Trophoblast cell (in vitro differentiated cells and primary cell): ENCODE results near the gene PTGER1.
"Not testable (repeated sequence)": the region's sequence is repeated elsewhere in the genome, so short reads cannot be mapped to it uniquely, and the experiment has no call there.

ENCODE experiments used
- DNase-seq, 2 donors: peaks; one replicate each; pipeline ENCODE4 v3.0.0-alpha.2; 2016
- H2AFZ ChIP-seq: 2 replicates; pipeline ENCODE4 v1.6.1; 2013; ENCODE audit warnings: low read length, moderate library complexity, mild to moderate bottlenecking; ENCODE audit not compliant: insufficient read depth, poor library complexity
- H2AK5ac ChIP-seq: 2 replicates; pipeline ENCODE4 v1.6.1; 2013; ENCODE audit warnings: mild to moderate bottlenecking, low read length
- H2BK120ac ChIP-seq: 2 replicates; pipeline ENCODE4 v1.6.1; 2013; ENCODE audit warnings: low read length, mild to moderate bottlenecking, moderate library complexity; ENCODE audit not compliant: insufficient read depth, poor library complexity
- H2BK12ac ChIP-seq: 2 replicates; pipeline ENCODE4 v1.6.1; 2013; ENCODE audit warnings: mild to moderate bottlenecking, low read length, moderate library complexity
- H2BK5ac ChIP-seq: 2 replicates; pipeline ENCODE4 v1.6.1; 2013; ENCODE audit warnings: low read length, low read depth, moderate library complexity, mild to moderate bottlenecking; ENCODE audit not compliant: poor library complexity
- H3K14ac ChIP-seq: 2 replicates; pipeline ENCODE4 v1.6.1; 2013; ENCODE audit warnings: mild to moderate bottlenecking, low read length
- H3K18ac ChIP-seq: 2 replicates; pipeline ENCODE4 v1.6.1; 2013; ENCODE audit warnings: mild to moderate bottlenecking, low read length
- H3K23ac ChIP-seq: 2 replicates; pipeline ENCODE4 v1.6.1; 2013; ENCODE audit warnings: low read length
- H3K27ac ChIP-seq: 2 replicates; pipeline ENCODE4 v1.5.1; 2013; ENCODE audit warnings: low read depth, mild to moderate bottlenecking, inconsistent platforms, low read length, moderate library complexity
- H3K27me3 ChIP-seq: 2 replicates; pipeline ENCODE4 v1.6.1; 2013; ENCODE audit warnings: inconsistent platforms, mild to moderate bottlenecking, low read length, moderate library complexity; ENCODE audit not compliant: insufficient read depth
- H3K36me3 ChIP-seq, 2 experiments: 1 replicate in 1 of 2; 2 replicates in 1 of 2; pipeline ENCODE4 v1.6.1; 2013; ENCODE audit warnings: low read length in 2 of 2, mild to moderate bottlenecking in 2 of 2, moderate library complexity in 1 of 2; ENCODE audit not compliant: insufficient read depth in 2 of 2, control insufficient read depth in 1 of 2
- H3K4ac ChIP-seq: 2 replicates; pipeline ENCODE4 v1.6.1; 2013; ENCODE audit warnings: low read depth, mild to moderate bottlenecking, low read length, moderate library complexity
- H3K4me1 ChIP-seq, 2 experiments: 1 replicate in 1 of 2; 2 replicates in 1 of 2; pipeline ENCODE4 v1.6.1; 2013; ENCODE audit warnings: low read length in 2 of 2, mild to moderate bottlenecking in 2 of 2, moderate library complexity in 1 of 2; ENCODE audit not compliant: insufficient read depth in 2 of 2, control insufficient read depth in 1 of 2
- H3K4me2 ChIP-seq: 2 replicates; pipeline ENCODE4 v1.6.1; 2013; ENCODE audit warnings: inconsistent platforms, mild to moderate bottlenecking, low read length, moderate library complexity
- H3K4me3 ChIP-seq: 2 replicates; pipeline ENCODE4 v1.5.1; 2013; ENCODE audit warnings: mild to moderate bottlenecking, low read depth, low read length, inconsistent platforms
- H3K79me1 ChIP-seq: one replicate; pipeline ENCODE4 v1.6.1; 2013; ENCODE audit warnings: low read length
- H3K79me2 ChIP-seq: 2 replicates; pipeline ENCODE4 v1.6.1; 2013; ENCODE audit warnings: low read length, mild to moderate bottlenecking; ENCODE audit not compliant: control insufficient read depth, insufficient read depth, poor library complexity
- H3K9ac ChIP-seq: 2 replicates; pipeline ENCODE4 v1.6.1; 2013; ENCODE audit warnings: mild to moderate bottlenecking, low read length
- H3K9me3 ChIP-seq: 2 replicates; pipeline ENCODE4 v1.6.1; 2013; ENCODE audit warnings: low read depth, mild to moderate bottlenecking, control low read depth, inconsistent platforms, low read length; ENCODE audit not compliant: insufficient read depth
- H4K12ac ChIP-seq: 2 replicates; pipeline ENCODE4 v1.6.1; 2013; ENCODE audit warnings: low read depth, mild to moderate bottlenecking, low read length, moderate library complexity
- H4K8ac ChIP-seq: 2 replicates; pipeline ENCODE4 v1.6.1; 2013; ENCODE audit warnings: low read depth, mild to moderate bottlenecking, low read length, moderate library complexity
- H4K91ac ChIP-seq: one replicate; pipeline ENCODE4 v1.6.1; 2013; ENCODE audit warnings: low read depth, mild to moderate bottlenecking, low read length, moderate library complexity
- WGBS: extraction: QIAGEN DNeasy Blood & Tissue Kit; methylation state at CpG from one replicate; pipeline ENCODE4 v1.1.7; 2013; ENCODE audit warnings: missing lambda C conversion rate; ENCODE audit not compliant: insufficient read length, insufficient coverage; ENCODE audit errors: extremely low coverage; 5-methylcytosine and 5-hydroxymethylcytosine counted together

Gene PTGER1

DNA sequence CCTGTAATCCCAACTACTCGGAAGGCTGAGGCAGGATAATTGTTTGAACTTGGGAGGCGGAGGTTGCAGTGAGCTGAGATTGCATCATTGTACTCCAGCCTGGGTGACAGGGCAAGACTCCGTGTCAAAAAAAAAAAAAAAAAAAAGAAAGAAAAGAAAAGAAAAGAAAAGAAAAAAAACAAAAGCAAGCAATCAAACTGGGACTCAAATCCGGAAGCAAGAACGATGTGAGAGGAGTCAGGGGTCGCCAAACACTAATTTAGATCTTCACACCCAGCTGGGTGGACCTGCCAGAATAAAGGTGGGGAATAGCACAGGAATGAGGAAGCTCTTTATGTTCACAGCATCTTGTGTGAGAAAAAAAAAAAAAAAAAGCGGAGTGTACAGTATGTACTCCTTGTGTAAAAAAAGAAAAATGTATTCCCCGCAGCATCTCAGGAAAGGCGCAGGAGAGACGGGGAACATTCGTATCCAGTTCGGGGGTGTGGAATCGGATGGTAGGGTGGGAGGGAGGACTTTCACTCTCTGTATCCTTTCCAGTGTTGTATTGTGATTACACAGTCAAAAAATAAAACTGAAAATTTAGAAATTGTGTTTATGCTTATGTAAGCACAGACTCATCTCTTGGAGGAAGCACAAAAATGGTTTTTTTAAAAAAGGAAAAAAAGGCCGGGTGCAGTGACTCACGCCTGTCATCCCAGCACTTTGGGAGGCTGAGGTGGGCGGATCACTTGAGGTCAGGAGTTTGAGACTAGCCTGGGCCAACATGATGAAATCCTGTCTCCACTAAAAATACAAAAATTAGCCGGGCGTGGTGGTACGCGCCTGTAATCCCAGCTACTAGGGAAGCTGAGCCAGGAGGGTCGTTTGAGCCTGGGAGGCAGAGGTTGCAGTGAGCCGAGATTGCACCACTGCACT is 35.4 kb upstream of the PTGER1 start:
- DNase-seq = peak; percentile 69 to 77
- peaks cover 5 to 9% of the 10 kb centered on the region in 2 experiments for H3K4me1 ChIP-seq
- no peak overlapping the region for H2BK5ac ChIP-seq
- no peak overlapping the region for H2AFZ ChIP-seq
- H3K4ac ChIP-seq = no peak overlapping the region
- H3K27ac ChIP-seq = no peak overlapping the region
- H3K23ac ChIP-seq = no peak overlapping the region
- H3K14ac ChIP-seq = no peak overlapping the region
- H2BK120ac ChIP-seq = no peak overlapping the region
- no peak overlapping the region for H3K9ac ChIP-seq
- WGBS = no CpG with 5 or more reads among the region's 22 CpGs
- no peak overlapping the region for H3K18ac ChIP-seq
- no peaks in the 10 kb centered on the region for H3K27me3 ChIP-seq
- no peak overlapping the region for H4K8ac ChIP-seq
- H2BK12ac ChIP-seq = no peak overlapping the region
- no peak overlapping the region for H3K4me3 ChIP-seq
- no peaks in the 10 kb centered on the region for H3K9me3 ChIP-seq
- no peak overlapping the region for H2AK5ac ChIP-seq
- no peak overlapping the region for H4K91ac ChIP-seq
- no peak overlapping the region for H3K4me2 ChIP-seq
- H4K12ac ChIP-seq = no peak overlapping the region
- H3K79me1 ChIP-seq = peaks cover 7% of the 10 kb centered on the region
- H3K36me3 ChIP-seq = peaks cover 13 to 17% of the 10 kb centered on the region in 2 experiments
- no peaks in the 10 kb centered on the region for H3K79me2 ChIP-seq

DNA sequence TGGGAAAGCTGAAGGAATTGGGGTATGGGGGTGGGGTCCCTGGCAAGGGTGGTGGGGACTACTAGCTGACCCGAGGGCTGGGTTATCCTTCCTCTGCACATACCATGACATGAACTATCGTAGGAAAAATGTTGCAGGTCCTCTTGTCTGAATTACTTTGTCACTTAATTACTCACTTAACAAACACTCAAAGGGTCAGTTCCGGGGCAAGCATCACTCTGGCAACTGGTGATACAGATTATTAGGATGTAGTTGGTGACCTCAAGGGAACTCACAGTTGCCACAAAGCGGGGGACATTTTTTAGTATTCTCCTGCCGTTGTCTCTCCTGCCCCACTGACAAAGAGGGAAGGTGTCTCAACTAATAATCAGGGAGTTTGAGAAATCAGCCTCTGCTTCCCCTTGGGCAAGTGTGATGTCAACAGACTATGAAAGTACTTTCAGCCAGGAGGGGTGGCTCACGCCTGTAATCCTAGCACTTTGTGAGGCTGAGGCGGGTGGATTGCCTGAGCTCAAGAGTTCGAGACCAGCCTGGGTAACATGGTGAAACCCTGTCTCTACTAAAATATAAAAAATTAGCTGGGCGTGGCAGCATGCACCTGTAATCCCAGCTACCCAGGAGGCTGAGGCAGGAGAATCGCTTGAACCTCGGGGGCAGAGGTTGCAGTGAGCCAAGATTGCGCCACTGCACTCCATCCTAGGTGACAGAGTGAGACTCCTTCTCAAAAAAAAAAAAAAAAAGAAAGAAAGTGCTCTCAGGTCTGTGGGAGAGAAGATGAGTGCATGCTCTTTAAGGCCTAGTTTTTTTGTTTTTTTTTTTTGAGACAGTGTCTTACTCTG is 32.8 kb upstream of the PTGER1 start:
- Histone ChIP-seq H3K14ac (no peak overlapping the region), H3K79me1 (peaks cover 11% of the 10 kb centered on the region), H4K8ac (no peak overlapping the region), H3K4me2 (no peak overlapping the region), H2BK12ac (no peak overlapping the region), H2BK120ac (no peak overlapping the region), H3K4me3 (no peak overlapping the region), H2AFZ (no peak overlapping the region), H3K79me2 (no peaks in the 10 kb centered on the region), H4K91ac (no peak overlapping the region), H3K9me3 (no peaks in the 10 kb centered on the region), H3K9ac (no peak overlapping the region), H3K23ac (no peak overlapping the region), H3K27me3 (no peaks in the 10 kb centered on the region), H3K18ac (no peak overlapping the region), H3K4ac (no peak overlapping the region), H2AK5ac (no peak overlapping the region), H4K12ac (no peak overlapping the region), H2BK5ac (no peak overlapping the region), H3K36me3 (no peaks in the 10 kb centered on the region), H3K27ac (no peak overlapping the region), H3K4me1 (peaks cover 7 to 13% of the 10 kb centered on the region in 2 experiments)
- DNase-seq = peak; percentile 91 to 95
- WGBS = no CpG with 5 or more reads among the region's 12 CpGs

DNA sequence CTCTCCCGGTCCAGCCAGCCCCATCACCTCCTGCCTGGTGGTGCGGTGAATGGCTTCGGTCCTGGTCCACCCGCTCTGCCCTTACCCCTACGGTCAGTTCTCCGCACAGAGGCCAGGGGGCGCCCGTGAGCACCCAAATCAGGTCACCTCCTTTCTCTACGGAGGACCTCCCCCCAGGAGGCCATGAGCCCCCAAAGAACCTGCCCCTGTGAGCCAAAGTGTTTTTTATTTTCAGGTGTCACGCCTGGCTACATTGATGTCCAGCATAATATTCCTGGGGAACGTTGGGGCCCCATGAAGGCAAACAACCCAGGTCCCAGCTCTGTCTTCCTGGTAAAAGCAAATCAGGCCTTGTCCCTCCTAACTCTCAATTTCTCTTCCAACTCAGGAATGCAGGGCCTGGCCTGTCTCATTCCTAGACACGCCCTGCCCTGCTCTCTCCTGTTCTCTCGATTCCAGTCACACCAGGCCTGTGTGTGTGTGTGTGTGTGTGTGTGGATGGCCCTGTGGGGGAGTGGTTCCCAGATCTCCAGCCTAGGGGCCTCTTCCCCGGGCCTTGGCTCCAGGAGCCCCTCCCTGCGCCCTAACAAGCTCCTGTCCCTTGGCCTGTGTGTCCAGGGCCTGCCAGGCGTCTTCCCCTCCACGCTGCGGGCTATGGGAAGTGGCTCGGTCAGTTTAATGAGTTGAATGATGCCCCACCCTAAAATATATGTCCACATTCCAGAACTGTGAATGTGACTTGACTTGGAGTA is 30.5 kb upstream of the PTGER1 start:
- no peak overlapping the region for H3K23ac ChIP-seq

DNA sequence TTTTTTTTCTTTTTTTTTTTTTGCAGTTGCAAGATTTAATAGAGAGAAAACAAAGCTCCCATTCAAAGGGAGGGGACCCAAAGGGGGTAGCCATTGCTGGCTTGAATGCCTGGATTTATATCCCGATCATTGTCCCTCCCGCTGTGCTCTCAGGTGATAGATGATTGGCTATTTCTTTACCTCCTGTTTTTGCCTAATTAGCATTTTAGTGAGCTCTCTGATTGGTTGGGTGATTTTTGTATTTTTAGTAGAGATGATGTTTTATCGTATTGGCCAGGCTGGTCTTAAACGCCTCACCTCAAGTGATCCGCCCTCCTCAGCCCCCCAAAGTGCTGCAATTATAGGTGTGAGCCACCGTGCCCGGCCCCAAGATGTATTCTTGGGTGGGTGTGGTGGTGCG is 29.4 kb upstream of the PTGER1 start:
- not testable (repeated sequence) for H3K4ac ChIP-seq, H2AFZ ChIP-seq, H3K9ac ChIP-seq, DNase-seq, H3K36me3 ChIP-seq, H3K18ac ChIP-seq, H2BK120ac ChIP-seq, H3K9me3 ChIP-seq, H3K4me2 ChIP-seq, H3K27me3 ChIP-seq, H3K79me2 ChIP-seq, H3K4me3 ChIP-seq, H3K27ac ChIP-seq, H4K12ac ChIP-seq, H4K8ac ChIP-seq, H3K14ac ChIP-seq, H2BK5ac ChIP-seq, H3K23ac ChIP-seq
- 0% methylated on average over 1 of the region's 8 CpGs for WGBS
- Histone ChIP-seq H3K4me1 (peaks cover 12 to 19% of the 10 kb centered on the region in 2 experiments), H2AK5ac (peak overlapping the region; percentile 44), H2BK12ac (peak overlapping the region; percentile 75), H3K79me1 (peaks cover 15% of the 10 kb centered on the region), H4K91ac (peak overlapping the region; percentile 8)

More for the DNA sequence above, 30.5 kb upstream of the PTGER1 start:
- Histone ChIP-seq H3K18ac (peak overlapping the region; percentile 61), H3K4me2 (peak overlapping the region; percentile 45), H3K9me3 (no peaks in the 10 kb centered on the region), H2AFZ (peak overlapping the region; percentile 42), H2BK120ac (peak overlapping the region; percentile 78), H4K91ac (peak overlapping the region; percentile 83), H3K4me3 (no peak overlapping the region), H2AK5ac (no peak overlapping the region), H3K4ac (no peak overlapping the region), H4K12ac (peak overlapping the region; percentile 25), H2BK12ac (peak overlapping the region; percentile 42), H3K27ac (peak overlapping the region; percentile 89), H3K36me3 (no peaks in the 10 kb centered on the region), H4K8ac (peak overlapping the region; percentile 73), H3K4me1 (peaks cover 12 to 19% of the 10 kb centered on the region in 2 experiments), H3K9ac (no peak overlapping the region), H3K14ac (peak overlapping the region; percentile 58), H2BK5ac (peak overlapping the region; percentile 78), H3K79me2 (no peaks in the 10 kb centered on the region), H3K27me3 (no peaks in the 10 kb centered on the region), H3K79me1 (peaks cover 15% of the 10 kb centered on the region)
- peak; percentile 95 to 99 for DNase-seq
- no CpG with 5 or more reads among the region's 19 CpGs for WGBS
